SU-DHL-6 (cell line): ENCODE measurements around the gene GABRA5.

Experiments
- H2AFZ ChIP-seq: fragments of 200-600 bp; sonication (generic); 2 replicates; pipeline ENCODE4 v1.6.1; 2014; ENCODE audit warnings: low read depth, mild to moderate bottlenecking, moderate library complexity, mixed read lengths, antibody characterized with exemption, low read length; ENCODE audit not compliant: severe bottlenecking
- H3F3A ChIP-seq: fragments of 200-600 bp; shearing (Covaris generic); 2 replicates; pipeline ENCODE4 v1.6.0; 2016; ENCODE audit warnings: antibody characterized with exemption, mild to moderate bottlenecking; ENCODE audit not compliant: insufficient read depth
- H3K27ac ChIP-seq: fragments of 200-600 bp; sonication (generic); 2 replicates; pipeline ENCODE4 v1.5.1; 2016; ENCODE audit warnings: low read depth, mild to moderate bottlenecking, low read length, moderate library complexity, mixed read lengths
- H3K27me3 ChIP-seq: fragments of 200-600 bp; sonication (generic), shearing (Covaris generic); 2 replicates; pipeline ENCODE4 v1.6.0; 2014; ENCODE audit warnings: mild to moderate bottlenecking, low read length
- H3K36me3 ChIP-seq: fragments of 200-600 bp; sonication (generic); 2 replicates; pipeline ENCODE4 v1.6.1; 2014; ENCODE audit warnings: mild to moderate bottlenecking, low read length, mixed read lengths
- H3K4me2 ChIP-seq: fragments of 300-600, 200-600 bp; shearing (Covaris generic), sonication (generic); 2 replicates; pipeline ENCODE4 v1.6.0; 2014; ENCODE audit warnings: low read length, low read depth, mild to moderate bottlenecking; ENCODE audit not compliant: poor library complexity, severe bottlenecking
- H3K4me3 ChIP-seq: fragments of 200-600 bp; sonication (generic); 2 replicates; pipeline ENCODE4 v1.5.1; 2014; ENCODE audit warnings: antibody characterized with exemption, low read length, mild to moderate bottlenecking, mixed read lengths; ENCODE audit not compliant: insufficient read depth, poor library complexity, severe bottlenecking
- H3K79me2 ChIP-seq: fragments of 200-600 bp; sonication (generic); 2 replicates; pipeline ENCODE4 v1.6.1; 2014; ENCODE audit warnings: mild to moderate bottlenecking, low read length, moderate library complexity; ENCODE audit not compliant: insufficient read depth
- H3K9ac ChIP-seq: fragments of 200-600 bp; sonication (generic); 2 replicates; pipeline ENCODE4 v1.7.0; 2014; ENCODE audit warnings: mild to moderate bottlenecking, low read length
- H3K9me2 ChIP-seq: fragments of 200-600 bp; sonication (generic); replicated peaks from 2 replicates; pipeline ENCODE4 v1.6.1; 2014; ENCODE audit warnings: low read length; ENCODE audit not compliant: insufficient read depth
- H3K9me3 ChIP-seq: fragments of 200-600 bp; sonication (generic); 2 replicates; pipeline ENCODE4 v1.6.1; 2014; ENCODE audit warnings: low read length, mixed read lengths; ENCODE audit not compliant: insufficient read depth
- H4K20me1 ChIP-seq: fragments of 200-600 bp; sonication (generic); 2 replicates; pipeline ENCODE4 v1.6.1; 2014; ENCODE audit warnings: low read depth, mild to moderate bottlenecking, antibody characterized with exemption, low read length, moderate library complexity, mixed read lengths
- EZH2phosphoT487 ChIP-seq: fragments of 200-600 bp; sonication (generic), shearing (Covaris generic); conservative IDR thresholded peaks from 2 replicates; pipeline ENCODE4 v1.6.1; 2018; ENCODE audit warnings: mild to moderate bottlenecking, antibody characterized with exemption, low read length, moderate library complexity, mixed read lengths
- TF ChIP-seq, protein P1 (sequence below): fragments of 200-600 bp; sonication (generic); IDR thresholded peaks from one replicate; pipeline ENCODE4 v1.5.1; 2017; ENCODE audit warnings: antibody characterized with exemption, mild to moderate bottlenecking, low read length, moderate library complexity; ENCODE audit not compliant: insufficient read depth, poor library complexity, severe bottlenecking

Gene GABRA5

DNA sequence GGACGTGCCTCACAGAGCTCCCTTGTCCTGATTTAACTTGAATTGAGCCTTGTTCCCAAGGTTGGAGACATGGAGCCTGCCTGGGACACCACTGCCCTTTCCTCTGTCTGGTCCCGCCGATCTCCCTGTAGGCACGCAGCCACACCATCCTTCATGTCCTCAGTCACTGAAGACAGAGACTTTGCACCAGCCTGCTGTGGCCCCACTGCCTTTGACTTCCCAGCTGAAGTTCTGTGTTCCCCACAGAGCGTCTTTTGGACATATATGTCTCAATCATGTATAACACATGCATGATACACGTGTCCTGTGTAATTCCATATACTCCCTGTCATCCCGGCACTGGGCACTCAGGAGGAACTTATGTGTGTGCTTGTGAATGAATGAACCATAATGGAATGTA, 23.6 kb downstream of the GABRA5 start:
- Histone ChIP-seq H3K4me2 (no peak overlapping the region), H3K36me3 (no peaks in the 10 kb centered on the region), H3K27ac (no peak overlapping the region), H4K20me1 (no peaks in the 10 kb centered on the region), H3F3A (no peaks in the 10 kb centered on the region), H3K9me2 (no peaks in the 10 kb centered on the region), H3K79me2 (no peaks in the 10 kb centered on the region), H3K9ac (no peak overlapping the region), H3K27me3 (no peaks in the 10 kb centered on the region), H2AFZ (no peak overlapping the region), H3K4me3 (no peak overlapping the region), H3K9me3 (no peaks in the 10 kb centered on the region)
- TF ChIP-seq EZH2phosphoT487: no peak
- TF ChIP-seq, protein P1, sequence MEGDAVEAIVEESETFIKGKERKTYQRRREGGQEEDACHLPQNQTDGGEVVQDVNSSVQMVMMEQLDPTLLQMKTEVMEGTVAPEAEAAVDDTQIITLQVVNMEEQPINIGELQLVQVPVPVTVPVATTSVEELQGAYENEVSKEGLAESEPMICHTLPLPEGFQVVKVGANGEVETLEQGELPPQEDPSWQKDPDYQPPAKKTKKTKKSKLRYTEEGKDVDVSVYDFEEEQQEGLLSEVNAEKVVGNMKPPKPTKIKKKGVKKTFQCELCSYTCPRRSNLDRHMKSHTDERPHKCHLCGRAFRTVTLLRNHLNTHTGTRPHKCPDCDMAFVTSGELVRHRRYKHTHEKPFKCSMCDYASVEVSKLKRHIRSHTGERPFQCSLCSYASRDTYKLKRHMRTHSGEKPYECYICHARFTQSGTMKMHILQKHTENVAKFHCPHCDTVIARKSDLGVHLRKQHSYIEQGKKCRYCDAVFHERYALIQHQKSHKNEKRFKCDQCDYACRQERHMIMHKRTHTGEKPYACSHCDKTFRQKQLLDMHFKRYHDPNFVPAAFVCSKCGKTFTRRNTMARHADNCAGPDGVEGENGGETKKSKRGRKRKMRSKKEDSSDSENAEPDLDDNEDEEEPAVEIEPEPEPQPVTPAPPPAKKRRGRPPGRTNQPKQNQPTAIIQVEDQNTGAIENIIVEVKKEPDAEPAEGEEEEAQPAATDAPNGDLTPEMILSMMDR: no peak

GRCh38 chr15:26890988-26891387, 24.1 kb downstream of the GABRA5 start:
- no peak overlapping the region for H3K27ac ChIP-seq
- H3F3A ChIP-seq: no peaks in the 10 kb centered on the region
- H3K9me2 ChIP-seq: no peaks in the 10 kb centered on the region
- H3K9me3 ChIP-seq: no peaks in the 10 kb centered on the region
- H3K36me3 ChIP-seq: no peaks in the 10 kb centered on the region
- H3K9ac ChIP-seq: no peak overlapping the region
- H3K4me3 ChIP-seq: no peak overlapping the region
- no peaks in the 10 kb centered on the region for H3K79me2 ChIP-seq
- no peak overlapping the region for H2AFZ ChIP-seq
- no peaks in the 10 kb centered on the region for H3K27me3 ChIP-seq
- H4K20me1 ChIP-seq: no peaks in the 10 kb centered on the region
- no peak overlapping the region for H3K4me2 ChIP-seq
- no peak for TF ChIP-seq EZH2phosphoT487
- TF ChIP-seq, protein P1: no peak

- Histone ChIP-seq H3K4me3 (no peak overlapping the region), H3F3A (no peaks in the 10 kb centered on the region), H3K79me2 (no peaks in the 10 kb centered on the region), H3K27ac (no peak overlapping the region), H3K9ac (no peak overlapping the region), H3K27me3 (no peaks in the 10 kb centered on the region), H3K9me2 (no peaks in the 10 kb centered on the region), H3K36me3 (no peaks in the 10 kb centered on the region), H4K20me1 (no peaks in the 10 kb centered on the region), H3K9me3 (no peaks in the 10 kb centered on the region), H2AFZ (no peak overlapping the region), H3K4me2 (no peak overlapping the region)
- TF ChIP-seq, protein P1: peak; percentile 72
- no peak for TF ChIP-seq EZH2phosphoT487
Observed at GRCh38 chr15:26891448-26892181, 24.8 kb downstream of the GABRA5 start.
